GM15510 (cell line): Measurements from ENCODE around the gene GEMIN5.

Experiments used
- POLR2A ChIP-seq: IDR thresholded peaks from 3 replicates; pipeline ENCODE4 v1.6.1; 2011; ENCODE audit warnings: borderline replicate concordance; ENCODE audit not compliant: insufficient read length; ENCODE audit errors: extremely low read depth

The GEMIN5 gene

DNA sequence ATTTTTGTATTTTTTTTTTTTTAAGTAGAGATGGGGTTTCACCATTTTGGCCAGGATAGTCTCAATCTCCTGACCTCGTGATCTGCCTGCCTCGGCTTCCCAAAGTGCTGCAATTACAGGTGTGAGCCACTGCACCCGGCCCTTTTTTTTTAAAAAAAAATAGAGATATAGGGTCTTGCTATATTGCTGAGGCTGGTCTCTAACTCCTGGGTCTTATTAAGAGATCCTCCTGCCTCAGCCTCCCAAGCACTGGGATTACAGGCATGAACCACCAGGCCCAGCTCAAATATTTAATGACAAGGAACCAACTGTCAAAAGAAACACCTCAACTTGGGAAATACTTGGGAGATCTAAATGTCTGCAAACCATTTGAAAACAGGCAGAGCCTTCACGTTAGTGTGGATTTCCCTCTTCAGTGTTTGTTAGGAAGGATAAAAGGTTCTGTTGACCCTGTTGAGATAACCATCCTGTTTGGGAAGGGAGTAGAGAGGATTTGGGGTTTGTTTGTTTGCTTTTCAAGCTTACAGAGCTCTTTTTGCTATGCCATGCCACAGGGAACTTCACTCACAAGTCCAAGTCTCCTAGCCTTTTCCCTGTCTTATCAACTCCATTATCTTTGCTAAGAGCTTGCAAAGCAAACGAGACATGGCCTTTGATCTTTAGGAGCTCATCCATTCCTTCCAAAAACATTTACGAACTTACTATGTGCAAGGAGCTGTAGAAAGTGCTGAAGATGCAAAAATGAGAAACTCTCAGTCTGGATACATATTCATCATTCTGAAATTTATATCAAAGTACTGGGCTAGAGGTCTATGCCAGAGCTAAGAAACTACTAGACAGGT is 95.1 kb downstream of the GEMIN5 start:
- no peak for TF ChIP-seq POLR2A

DNA sequence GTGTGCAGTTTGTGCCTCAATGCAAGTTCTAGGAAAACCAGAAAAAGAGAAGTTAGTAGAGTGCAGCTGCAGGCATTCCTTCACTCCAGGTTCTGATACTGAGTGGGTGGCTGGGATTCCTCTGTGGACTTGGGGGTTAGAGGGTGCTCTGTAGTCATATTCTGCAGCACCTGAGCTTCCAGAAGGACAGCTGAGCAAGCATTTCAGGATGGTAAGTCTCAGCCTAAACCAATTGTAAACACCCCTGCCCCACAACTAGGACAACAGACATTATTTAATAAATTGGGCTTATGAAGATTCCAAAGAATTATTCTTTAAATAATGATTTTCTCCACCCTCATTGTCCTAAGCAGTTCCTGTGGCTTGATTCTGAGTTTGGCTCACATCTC is 96.7 kb downstream of the GEMIN5 start:
- TF ChIP-seq POLR2A = no peak

- no peak for TF ChIP-seq POLR2A
Observed at GRCh38 chr5:154840435-154841272, 97.4 kb downstream of the GEMIN5 start.
